GM12891 (cell line): ENCODE measurements around the gene CLCN2.

Experiments
- DNase-seq: peaks from one replicate; pipeline ENCODE4 v3.0.0; 2011; ENCODE audit warnings: low spot score; ENCODE audit not compliant: insufficient read length
- FAIRE-seq: peaks from 2 replicates; lab custom pipeline; 2011; peaks lifted over from hg19 to GRCh38; lab: Jason Lieb, UNC
- PAX5 ChIP-seq: IDR thresholded peaks from 2 replicates; pipeline ENCODE4 v1.6.1; 2011; ENCODE audit warnings: low read length, moderate library complexity, mild to moderate bottlenecking; ENCODE audit not compliant: insufficient read depth, severe bottlenecking
- POLR2A ChIP-seq: IDR thresholded peaks from 2 replicates; pipeline ENCODE4 v1.6.1; 2011; ENCODE audit warnings: low read depth, low read length, control low read depth
- POLR2AphosphoS5 ChIP-seq: IDR thresholded peaks from 2 replicates; pipeline ENCODE4 v1.6.1; 2011; ENCODE audit warnings: low read depth, low read length, control low read depth
- POU2F2 ChIP-seq: IDR thresholded peaks from 2 replicates; pipeline ENCODE4 v1.6.1; 2011; ENCODE audit warnings: low read depth, mild to moderate bottlenecking, control low read depth, low read length, moderate library complexity
- SPI1 ChIP-seq: IDR thresholded peaks from 2 replicates; pipeline ENCODE4 v1.6.1; 2011; ENCODE audit warnings: low read depth, low read length, control low read depth
- TAF1 ChIP-seq: IDR thresholded peaks from 2 replicates; pipeline ENCODE4 v1.6.1; 2011; ENCODE audit warnings: low read depth, low read length, control low read depth

The CLCN2 gene

DNA sequence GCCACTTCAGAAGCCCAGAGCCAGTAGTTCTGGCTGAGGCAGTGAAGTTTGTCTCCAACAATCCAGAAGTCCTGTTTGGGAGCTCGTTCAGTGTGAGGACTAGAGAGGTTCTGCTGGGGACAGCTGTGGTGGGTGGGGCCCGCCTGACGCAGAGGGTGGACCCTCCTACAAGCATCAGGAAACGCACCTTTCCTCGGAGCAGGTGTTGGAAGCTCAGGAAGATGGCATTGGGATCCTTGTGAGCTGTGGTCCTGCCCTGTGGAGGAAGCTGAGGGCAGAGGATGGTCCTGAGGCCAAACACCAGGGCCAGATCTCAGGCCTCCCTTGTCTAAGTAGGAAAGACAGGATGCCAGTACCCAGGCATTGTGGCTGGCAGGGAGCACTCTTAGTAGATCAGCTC is 11.5 kb upstream of the CLCN2 start:
- DNase-seq (no peak), FAIRE-seq (no peak)
- TF ChIP-seq POLR2AphosphoS5, result no peak
- TF ChIP-seq SPI1, result no peak
- TF ChIP-seq POU2F2, result no peak
- TF ChIP-seq POLR2A, result no peak
- TF ChIP-seq TAF1, result no peak

GRCh38 chr3:184372296-184372821 is 11.0 kb upstream of the CLCN2 start:
- DNase-seq, result no peak
- no peak for FAIRE-seq
- no peak for TF ChIP-seq POLR2AphosphoS5
- TF ChIP-seq TAF1, result no peak
- TF ChIP-seq SPI1, result no peak
- no peak for TF ChIP-seq POU2F2
- TF ChIP-seq PAX5, result no peak
- no peak for TF ChIP-seq POLR2A

- FAIRE-seq (peak; percentile 83), DNase-seq (peak; percentile 73)
- TF ChIP-seq TAF1, result no peak
- TF ChIP-seq SPI1, result peak; percentile 67
- no peak for TF ChIP-seq PAX5
Measured at GRCh38 chr3:184371570-184372018, 10.2 kb upstream of the CLCN2 start.

DNA sequence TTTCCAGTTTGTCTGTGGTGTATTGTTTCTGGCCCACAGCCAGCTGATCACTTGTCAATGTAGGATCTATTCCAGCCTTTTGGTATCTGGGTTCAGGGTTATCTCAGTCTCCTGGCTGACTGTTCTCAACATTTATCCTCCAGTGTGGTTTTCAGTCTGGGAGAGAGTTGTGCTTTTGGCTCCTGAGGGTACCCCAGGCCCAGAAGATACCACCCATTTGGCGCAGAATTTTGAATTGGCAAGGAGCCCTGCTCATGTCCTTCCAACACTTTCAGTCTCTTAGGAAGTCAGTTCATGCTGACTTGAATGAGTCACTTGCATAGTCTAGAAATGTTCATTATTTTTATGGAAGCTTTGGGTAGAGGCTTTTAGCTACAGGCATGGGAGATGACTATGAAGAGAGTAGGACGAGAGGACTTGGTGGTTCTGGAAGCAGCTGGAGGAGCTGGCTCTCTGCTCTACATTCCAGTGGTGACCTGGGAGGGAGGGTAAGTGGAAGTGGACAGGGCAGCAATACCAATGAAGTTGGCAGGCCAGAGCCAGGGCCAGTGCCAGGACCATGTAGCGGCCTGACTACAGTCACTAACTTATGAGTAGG is 7.3 kb upstream of the CLCN2 start:
- TF ChIP-seq PAX5 (no peak), POU2F2 (no peak), POLR2A (no peak)
- FAIRE-seq (no peak), DNase-seq (no peak)

DNA sequence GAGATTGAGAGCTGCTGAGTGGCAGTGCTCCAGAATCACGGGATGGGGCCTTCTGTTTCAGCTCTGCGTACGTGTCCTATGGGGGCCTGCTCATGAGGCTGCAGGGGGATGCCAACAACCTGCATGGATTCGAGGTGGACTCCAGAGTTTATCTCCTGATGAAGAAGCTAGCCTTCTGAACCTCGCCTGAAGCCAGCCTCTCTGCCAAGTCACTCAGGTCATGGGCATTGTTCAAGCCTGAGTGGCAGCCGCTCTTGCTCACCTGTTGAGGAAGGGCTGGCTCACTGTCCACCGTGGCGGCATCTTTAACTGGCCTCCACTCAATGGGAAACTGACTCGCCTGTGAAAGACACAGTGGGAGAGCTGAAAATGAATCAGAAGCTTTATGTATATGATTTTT is 6.7 kb upstream of the CLCN2 start:
- TF ChIP-seq POLR2AphosphoS5 (no peak), POLR2A (no peak), POU2F2 (no peak), PAX5 (no peak), SPI1 (no peak), TAF1 (no peak)
- DNase-seq (no peak), FAIRE-seq (no peak)

- DNase-seq, result no peak
- TF ChIP-seq TAF1, result no peak
- TF ChIP-seq PAX5, result no peak
- TF ChIP-seq POLR2AphosphoS5, result no peak
- TF ChIP-seq POU2F2, result no peak
- TF ChIP-seq POLR2A, result no peak
- TF ChIP-seq SPI1, result no peak
- no peak for FAIRE-seq
Measured at GRCh38 chr3:184366619-184367289, 5.3 kb upstream of the CLCN2 start.

DNA sequence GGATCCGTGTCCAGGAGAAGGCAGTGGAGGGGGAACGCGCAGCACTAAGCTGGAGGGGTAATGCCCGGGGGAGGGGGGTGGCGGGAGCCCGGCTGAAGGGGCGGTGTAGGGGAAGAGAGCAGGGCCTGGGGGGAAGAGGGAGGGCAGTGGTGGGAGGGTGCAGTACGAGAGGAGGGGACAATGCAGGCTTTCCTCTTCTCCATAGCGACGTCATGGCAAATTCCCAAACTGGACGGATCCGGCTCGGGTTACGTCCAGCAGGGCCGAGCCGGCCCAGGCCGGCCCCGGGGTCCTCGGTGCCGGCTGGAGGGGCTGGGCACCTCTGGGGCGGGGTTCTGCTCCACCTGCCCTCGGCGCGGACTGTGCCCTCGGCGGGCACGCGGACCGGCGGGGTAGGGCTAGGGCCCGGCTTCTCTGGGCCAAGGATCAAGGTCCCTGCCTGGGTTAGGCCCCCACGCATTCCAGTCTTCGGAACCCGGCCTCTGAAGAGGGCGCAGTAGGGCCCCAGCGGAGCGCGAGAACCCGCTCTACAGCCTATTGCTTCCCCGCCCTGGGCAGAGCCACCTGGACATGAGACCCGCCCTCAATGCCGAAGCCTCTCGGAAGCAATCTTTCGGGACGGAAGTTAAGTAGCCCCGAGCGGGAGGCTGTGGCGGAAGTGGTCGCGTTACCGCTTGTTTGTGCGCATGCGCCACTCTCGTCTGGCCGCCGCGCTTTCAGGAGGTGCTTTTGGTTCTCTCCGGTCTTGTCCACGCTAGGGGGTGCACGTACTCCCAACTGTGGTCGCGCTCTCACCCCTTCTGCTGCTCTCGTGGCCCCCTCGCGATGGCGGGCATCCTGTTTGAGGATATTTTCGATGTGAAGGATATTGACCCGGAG is 1.5 kb upstream of the CLCN2 start:
- peak; percentile 99 for FAIRE-seq
- peak; percentile 74; the same call in 1 of the 2 replicates for TF ChIP-seq TAF1
- TF ChIP-seq POU2F2, result no peak
- peak; percentile 88 for TF ChIP-seq POLR2AphosphoS5
- TF ChIP-seq PAX5, result no peak
- 0 out of 2 replicates have a peak, but pooled peaks have one; percentile 28 for TF ChIP-seq SPI1
- peak; percentile 90 for TF ChIP-seq POLR2A
- DNase-seq, result peak; percentile 94

DNA sequence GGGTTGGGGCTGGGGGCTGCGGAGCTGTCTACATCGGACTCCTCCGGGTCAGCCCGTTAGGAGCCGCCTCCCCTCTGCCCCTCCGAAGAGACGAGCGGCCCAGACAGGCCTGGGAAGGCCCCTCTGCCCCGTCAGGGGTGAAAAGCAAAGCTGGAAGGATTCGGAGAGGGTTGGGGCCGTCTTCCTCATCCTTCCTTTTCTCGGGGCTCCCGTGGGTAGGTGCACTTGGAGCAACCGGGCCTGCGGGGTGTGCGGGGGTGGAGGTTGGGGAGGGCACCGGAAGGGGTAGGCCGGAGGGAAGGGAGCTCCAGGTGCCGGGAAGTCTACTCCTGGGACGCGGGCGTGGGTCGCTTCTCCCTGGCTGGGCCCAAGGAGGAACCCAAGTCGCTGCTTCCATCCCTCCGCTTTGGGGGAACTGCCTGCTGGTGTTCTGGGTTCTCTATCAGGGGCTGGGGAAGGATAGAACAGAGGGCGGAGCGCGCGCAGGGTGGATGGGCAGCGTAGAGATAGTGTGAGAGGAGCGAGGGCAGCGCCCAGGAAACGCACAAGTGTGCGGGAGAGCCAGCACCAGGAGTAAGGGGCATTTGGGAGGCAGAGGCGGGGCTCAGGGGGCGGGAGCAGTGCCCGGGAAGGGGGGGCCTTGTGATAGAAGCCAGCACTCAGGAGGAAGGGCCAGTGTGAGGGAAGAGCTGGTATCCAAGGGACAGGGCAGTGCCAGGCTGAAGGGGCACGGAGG is 695 bp upstream of the CLCN2 start:
- FAIRE-seq, result peak; percentile 59
- DNase-seq, result no peak
- TF ChIP-seq POLR2AphosphoS5, result no peak
- no peak for TF ChIP-seq PAX5
- no peak for TF ChIP-seq SPI1

- FAIRE-seq (peak; percentile 38), DNase-seq (no peak)
- TF ChIP-seq POLR2AphosphoS5, result no peak
- TF ChIP-seq POU2F2, result no peak
- no peak for TF ChIP-seq POLR2A
- no peak for TF ChIP-seq PAX5
- no peak for TF ChIP-seq SPI1
- no peak for TF ChIP-seq TAF1
Measured at GRCh38 chr3:184360929-184361531, 375 bp downstream of the CLCN2 start.
